AG09319 (cell line): ENCODE measurements around the gene SLC51A.
"Not testable (repeated sequence)": the region's sequence is repeated elsewhere in the genome, so short reads cannot be mapped to it uniquely, and the experiment has no call there.

ENCODE experiments used
- DNase-seq: peaks from one replicate; pipeline ENCODE4 v3.0.0-alpha.2; 2010; ENCODE audit warnings: low read depth; ENCODE audit errors: extremely low read depth
- CTCF ChIP-seq: IDR thresholded peaks from 2 replicates; pipeline ENCODE4 v1.5.1; 2011; ENCODE audit warnings: low read depth, mild to moderate bottlenecking, inconsistent platforms, low read length, moderate library complexity

Gene SLC51A

GRCh38 chr3:196240424-196240823 lies 24.1 kb downstream of the SLC51A start:
- DNase-seq: no peak
- TF ChIP-seq CTCF: no peak

GRCh38 chr3:196241704-196242103 lies 25.4 kb downstream of the SLC51A start:
- no peak for DNase-seq
- TF ChIP-seq CTCF: no peak

- not testable (repeated sequence) for DNase-seq
Measured at GRCh38 chr3:196244166-196244565, 27.8 kb downstream of the SLC51A start.

- TF ChIP-seq CTCF: no peak
- DNase-seq: peak; percentile 4
Measured at GRCh38 chr3:196246612-196247308, 30.4 kb downstream of the SLC51A start.

- no peak for TF ChIP-seq CTCF
- DNase-seq: no peak
Measured at GRCh38 chr3:196251918-196252317, 35.6 kb downstream of the SLC51A start.

- DNase-seq: no peak
- TF ChIP-seq CTCF: no peak
Measured at GRCh38 chr3:196254376-196255283, 38.3 kb downstream of the SLC51A start.

GRCh38 chr3:196255776-196256175 lies 39.4 kb downstream of the SLC51A start:
- DNase-seq: no peak
- TF ChIP-seq CTCF: no peak
